Liver (tissue), 9 donors: ENCODE results near the gene CFAP299. TPM values are rescaled to one million over a fixed set of nuclear protein-coding genes. Genes with fewer than 3 reads are reported as not detected.

ENCODE experiments used
- DNase-seq: peaks from one replicate; pipeline ENCODE4 v3.0.0-alpha.2; 2017; ENCODE audit warnings: low spot score
- H3K27ac ChIP-seq, 2 donors: one replicate each; pipeline ENCODE4 v1.7.0; 2013; ENCODE audit warnings: inconsistent platforms in 2 of 2, low read length in 2 of 2, control low read depth in 1 of 2, low read depth in 1 of 2, mild to moderate bottlenecking in 1 of 2
- H3K27me3 ChIP-seq, 4 donors: one replicate each; pipeline versions ENCODE4 v1.6.1 to v1.7.0; 2013; ENCODE audit warnings: low read length in 3 of 4, inconsistent platforms in 1 of 4, mild to moderate bottlenecking in 1 of 4, moderate library complexity in 1 of 4; ENCODE audit not compliant: control insufficient read depth in 4 of 4, insufficient read depth in 4 of 4
- H3K36me3 ChIP-seq, 4 donors: one replicate each; pipeline versions ENCODE4 v1.6.1 to v1.7.0; 2013; ENCODE audit warnings: low read length in 3 of 4, mild to moderate bottlenecking in 3 of 4, low read depth in 1 of 4, moderate library complexity in 1 of 4; ENCODE audit not compliant: control insufficient read depth in 4 of 4, insufficient read depth in 3 of 4
- H3K4me1 ChIP-seq, 4 donors: one replicate each; pipeline versions ENCODE4 v1.6.1 to v1.7.0; 2013; ENCODE audit warnings: low read length in 3 of 4, mild to moderate bottlenecking in 3 of 4, moderate library complexity in 1 of 4; ENCODE audit not compliant: control insufficient read depth in 4 of 4, insufficient read depth in 4 of 4
- H3K4me3 ChIP-seq, 3 donors: one replicate each; pipeline versions ENCODE4 v1.6.1 to v1.7.0; 2013; ENCODE audit warnings: low read length in 3 of 3, control low read depth in 1 of 3, low read depth in 1 of 3, mild to moderate bottlenecking in 1 of 3
- H3K9ac ChIP-seq, 2 donors: one replicate each; pipeline ENCODE4 v1.7.0; 2013; ENCODE audit warnings: low read length in 2 of 2, mild to moderate bottlenecking in 2 of 2, moderate library complexity in 2 of 2, control low read depth in 1 of 2, low read depth in 1 of 2
- H3K9me3 ChIP-seq, 4 donors: one replicate each; pipeline versions ENCODE4 v1.6.1 to v1.7.0; 2013; ENCODE audit warnings: low read length in 3 of 4; ENCODE audit not compliant: control insufficient read depth in 4 of 4
- ATF3 ChIP-seq: IDR thresholded peaks from 2 replicates; pipeline ENCODE4 v1.6.1; 2016; ENCODE audit warnings: antibody characterized with exemption
- CTCF ChIP-seq: fragments of 150-350 bp; IDR thresholded peaks from 2 replicates; pipeline ENCODE4 v1.5.1; 2017; ENCODE audit warnings: improper control_type of control experiment, low read depth, low read length; ENCODE audit not compliant: missing input control
- EGR1 ChIP-seq, 2 donors: IDR thresholded peaks; 2 replicates each; pipeline ENCODE4 v1.6.1; 2016 to 2018; ENCODE audit warnings: antibody characterized with exemption in 2 of 2, low read depth in 2 of 2
- FOXA1 ChIP-seq: IDR thresholded peaks from 2 replicates; pipeline ENCODE4 v1.6.1; 2016; ENCODE audit warnings: antibody characterized with exemption
- GABPA ChIP-seq, 2 donors: IDR thresholded peaks in 1 of 2; conservative IDR thresholded peaks in 1 of 2; 2 replicates each; pipeline ENCODE4 v1.6.1; 2016; ENCODE audit warnings: antibody characterized with exemption in 2 of 2, mild to moderate bottlenecking in 1 of 2, moderate library complexity in 1 of 2
- HNF4A ChIP-seq, 2 donors: conservative IDR thresholded peaks; 2 replicates each; pipeline ENCODE4 v1.6.1; 2016; ENCODE audit warnings: antibody characterized with exemption in 2 of 2, mild to moderate bottlenecking in 2 of 2
- NR2F2 ChIP-seq: IDR thresholded peaks from 2 replicates; pipeline ENCODE4 v1.6.1; 2016; ENCODE audit warnings: antibody characterized with exemption
- RAD21 ChIP-seq, 2 donors: IDR thresholded peaks; 2 replicates each; pipeline ENCODE4 v1.6.1; 2016; ENCODE audit warnings: antibody characterized with exemption in 2 of 2, mild to moderate bottlenecking in 2 of 2
- RXRA ChIP-seq, 2 donors: IDR thresholded peaks; 2 replicates each; pipeline ENCODE4 v1.6.1; 2017 to 2018; ENCODE audit warnings: antibody characterized with exemption in 2 of 2, mild to moderate bottlenecking in 1 of 2
- SP1 ChIP-seq: IDR thresholded peaks from 2 replicates; pipeline ENCODE4 v1.6.1; 2018; ENCODE audit warnings: antibody characterized with exemption, mild to moderate bottlenecking
- TAF1 ChIP-seq: conservative IDR thresholded peaks from 2 replicates; pipeline ENCODE4 v1.6.1; 2016; ENCODE audit warnings: antibody characterized with exemption, mild to moderate bottlenecking
- YY1 ChIP-seq: IDR thresholded peaks from 2 replicates; pipeline ENCODE4 v1.6.1; 2016; ENCODE audit warnings: antibody characterized with exemption, mild to moderate bottlenecking
- WGBS: extraction: QIAGEN DNeasy Blood & Tissue Kit; methylation state at CpG from one replicate; pipeline ENCODE4 v1.1.7; 2013; 5-methylcytosine and 5-hydroxymethylcytosine counted together
- polyA plus RNA-seq, 2 donors: library from polyadenylated mRNA; stranded (reverse) in 1 of 2; unstranded in 1 of 2; fragments of 200-250 nt in 1 of 2; fragments of >200 nt in 1 of 2; fragmentation: Nextera tagmentation in 1 of 2; extraction: Ambion mirVana in 1 of 2; gene quantifications; one replicate each; pipeline versions ENCODE4 v1.2.1 to v1.2.3, GENCODE V29; 2013 to 2015
- total RNA-seq, 2 donors: library from RNA; depleted of rRNA; stranded (reverse); fragments of >200 nt; gene quantifications; one replicate each; pipeline ENCODE4 v1.2.3, GENCODE V29; 2014
- TF ChIP-seq, protein P1 (sequence below): IDR thresholded peaks from 2 replicates; pipeline ENCODE4 v1.6.1; 2016; ENCODE audit warnings: antibody characterized with exemption, mild to moderate bottlenecking
- TF ChIP-seq, protein P2 (sequence below): IDR thresholded peaks from 2 replicates; pipeline ENCODE4 v1.6.1; 2016; ENCODE audit warnings: antibody characterized with exemption
- TF ChIP-seq, protein P3 (sequence below): IDR thresholded peaks from 2 replicates; pipeline ENCODE4 v1.6.1; 2016; ENCODE audit warnings: antibody characterized with exemption
- donor health status: healthy.
- donor health status: healthy.
- donor health status: healthy.
- donor health status: healthy.
- donor health status: healthy.

The CFAP299 gene
- total and polyA plus RNA-seq, 4 donors: not detected

DNA sequence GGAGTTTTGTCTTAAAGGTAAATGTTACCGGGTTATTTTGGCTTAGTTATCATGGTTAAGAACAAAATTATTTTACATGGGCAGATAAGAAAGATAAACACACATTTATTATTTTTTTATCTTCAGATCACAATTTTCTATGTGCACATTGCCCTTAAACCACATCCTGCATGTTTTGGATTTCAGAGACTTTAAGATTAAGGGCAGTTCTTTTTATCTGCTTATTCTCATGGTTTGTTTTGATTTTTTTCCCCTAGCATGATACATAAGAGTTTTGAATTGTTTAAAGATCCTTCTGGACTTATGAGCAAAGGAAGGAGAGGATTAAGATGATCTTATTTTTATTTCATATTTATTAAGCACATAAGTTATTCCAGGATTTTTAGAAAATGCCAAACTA lies 504.9 kb downstream of the CFAP299 start:
- 61% methylated on average over 1 of the region's 1 CpG for WGBS
- Histone ChIP-seq H3K9ac (no peak overlapping the region), H3K36me3 (no peaks in the 10 kb centered on the region), H3K27ac (no peak overlapping the region), H3K4me1 (no peaks in the 10 kb centered on the region), H3K4me3 (no peak overlapping the region), H3K9me3 (peaks cover 0 to 2% (median 0%) of the 10 kb centered on the region in 4 donors), H3K27me3 (no peaks in the 10 kb centered on the region)
- TF ChIP-seq CTCF (no peak), FOXA1 (no peak), EGR1 (IDR thresholded peaks at IDR 0.05; ENCODE audit: low read depth in 2 of 2) (no peak), TAF1 (no peak), YY1 (no peak), NR2F2 (no peak), RAD21 (IDR thresholded peaks at IDR 0.05) (no peak), RXRA (IDR thresholded peaks at IDR 0.05) (no peak)
- TF ChIP-seq, protein P1, sequence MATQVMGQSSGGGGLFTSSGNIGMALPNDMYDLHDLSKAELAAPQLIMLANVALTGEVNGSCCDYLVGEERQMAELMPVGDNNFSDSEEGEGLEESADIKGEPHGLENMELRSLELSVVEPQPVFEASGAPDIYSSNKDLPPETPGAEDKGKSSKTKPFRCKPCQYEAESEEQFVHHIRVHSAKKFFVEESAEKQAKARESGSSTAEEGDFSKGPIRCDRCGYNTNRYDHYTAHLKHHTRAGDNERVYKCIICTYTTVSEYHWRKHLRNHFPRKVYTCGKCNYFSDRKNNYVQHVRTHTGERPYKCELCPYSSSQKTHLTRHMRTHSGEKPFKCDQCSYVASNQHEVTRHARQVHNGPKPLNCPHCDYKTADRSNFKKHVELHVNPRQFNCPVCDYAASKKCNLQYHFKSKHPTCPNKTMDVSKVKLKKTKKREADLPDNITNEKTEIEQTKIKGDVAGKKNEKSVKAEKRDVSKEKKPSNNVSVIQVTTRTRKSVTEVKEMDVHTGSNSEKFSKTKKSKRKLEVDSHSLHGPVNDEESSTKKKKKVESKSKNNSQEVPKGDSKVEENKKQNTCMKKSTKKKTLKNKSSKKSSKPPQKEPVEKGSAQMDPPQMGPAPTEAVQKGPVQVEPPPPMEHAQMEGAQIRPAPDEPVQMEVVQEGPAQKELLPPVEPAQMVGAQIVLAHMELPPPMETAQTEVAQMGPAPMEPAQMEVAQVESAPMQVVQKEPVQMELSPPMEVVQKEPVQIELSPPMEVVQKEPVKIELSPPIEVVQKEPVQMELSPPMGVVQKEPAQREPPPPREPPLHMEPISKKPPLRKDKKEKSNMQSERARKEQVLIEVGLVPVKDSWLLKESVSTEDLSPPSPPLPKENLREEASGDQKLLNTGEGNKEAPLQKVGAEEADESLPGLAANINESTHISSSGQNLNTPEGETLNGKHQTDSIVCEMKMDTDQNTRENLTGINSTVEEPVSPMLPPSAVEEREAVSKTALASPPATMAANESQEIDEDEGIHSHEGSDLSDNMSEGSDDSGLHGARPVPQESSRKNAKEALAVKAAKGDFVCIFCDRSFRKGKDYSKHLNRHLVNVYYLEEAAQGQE: no peak
- TF ChIP-seq, protein P2, sequence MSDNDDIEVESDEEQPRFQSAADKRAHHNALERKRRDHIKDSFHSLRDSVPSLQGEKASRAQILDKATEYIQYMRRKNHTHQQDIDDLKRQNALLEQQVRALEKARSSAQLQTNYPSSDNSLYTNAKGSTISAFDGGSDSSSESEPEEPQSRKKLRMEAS: no peak
- no peak for DNase-seq

GRCh38 chr4:80841587-80842281 lies 506.2 kb downstream of the CFAP299 start:
- Histone ChIP-seq H3K36me3 (no peaks in the 10 kb centered on the region), H3K4me1 (no peaks in the 10 kb centered on the region), H3K27ac (no peak overlapping the region), H3K9me3 (peaks cover 0 to 4% (median 1%) of the 10 kb centered on the region in 4 donors), H3K27me3 (peaks cover 0 to 3% (median 0%) of the 10 kb centered on the region in 4 donors), H3K4me3 (no peak overlapping the region), H3K9ac (no peak overlapping the region)
- 76% methylated on average over 2 of the region's 2 CpGs for WGBS
- no peak for DNase-seq
- no peak for TF ChIP-seq RAD21 (IDR thresholded peaks at IDR 0.05)
- TF ChIP-seq SP1: no peak
- no peak for TF ChIP-seq GABPA (IDR thresholded peaks at IDR 0.05 in 1 of 2, conservative IDR thresholded peaks at IDR 0.05 in 1 of 2)
- no peak for TF ChIP-seq FOXA1
- TF ChIP-seq, protein P1: no peak
- TF ChIP-seq HNF4A (conservative IDR thresholded peaks at IDR 0.05): no peak
- no peak for TF ChIP-seq EGR1 (IDR thresholded peaks at IDR 0.05; ENCODE audit: low read depth in 2 of 2)
- TF ChIP-seq, protein P3, sequence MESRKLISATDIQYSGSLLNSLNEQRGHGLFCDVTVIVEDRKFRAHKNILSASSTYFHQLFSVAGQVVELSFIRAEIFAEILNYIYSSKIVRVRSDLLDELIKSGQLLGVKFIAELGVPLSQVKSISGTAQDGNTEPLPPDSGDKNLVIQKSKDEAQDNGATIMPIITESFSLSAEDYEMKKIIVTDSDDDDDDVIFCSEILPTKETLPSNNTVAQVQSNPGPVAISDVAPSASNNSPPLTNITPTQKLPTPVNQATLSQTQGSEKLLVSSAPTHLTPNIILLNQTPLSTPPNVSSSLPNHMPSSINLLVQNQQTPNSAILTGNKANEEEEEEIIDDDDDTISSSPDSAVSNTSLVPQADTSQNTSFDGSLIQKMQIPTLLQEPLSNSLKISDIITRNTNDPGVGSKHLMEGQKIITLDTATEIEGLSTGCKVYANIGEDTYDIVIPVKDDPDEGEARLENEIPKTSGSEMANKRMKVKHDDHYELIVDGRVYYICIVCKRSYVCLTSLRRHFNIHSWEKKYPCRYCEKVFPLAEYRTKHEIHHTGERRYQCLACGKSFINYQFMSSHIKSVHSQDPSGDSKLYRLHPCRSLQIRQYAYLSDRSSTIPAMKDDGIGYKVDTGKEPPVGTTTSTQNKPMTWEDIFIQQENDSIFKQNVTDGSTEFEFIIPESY: no peak
- TF ChIP-seq ATF3: no peak
- no peak for TF ChIP-seq CTCF
- no peak for TF ChIP-seq RXRA (IDR thresholded peaks at IDR 0.05)
- TF ChIP-seq YY1: no peak
